Neuron (in vitro differentiated cells): ENCODE data around the gene SPDEF.

ENCODE experiments used
- H2AFZ ChIP-seq: one replicate; pipeline ENCODE4 v1.6.1; 2013; ENCODE audit warnings: low read depth, mild to moderate bottlenecking, inconsistent platforms, low read length, moderate library complexity
- H3K27me3 ChIP-seq: one replicate; pipeline ENCODE4 v1.6.1; 2013; ENCODE audit warnings: low read length; ENCODE audit not compliant: insufficient read depth
- H3K36me3 ChIP-seq: one replicate; pipeline ENCODE4 v1.6.1; 2013; ENCODE audit warnings: low read length; ENCODE audit not compliant: insufficient read depth
- H3K4me1 ChIP-seq: one replicate; pipeline ENCODE4 v1.6.1; 2013; ENCODE audit warnings: low read length; ENCODE audit not compliant: insufficient read depth
- H3K4me3 ChIP-seq: 2 replicates; pipeline ENCODE4 v1.5.1; 2013; ENCODE audit warnings: mild to moderate bottlenecking, low read length, moderate library complexity
- H3K9me3 ChIP-seq: one replicate; pipeline ENCODE4 v1.6.1; 2013; ENCODE audit warnings: low read length

Gene SPDEF

GRCh38 chr6:34566830-34567546 is 10.9 kb upstream of the SPDEF start:
- Histone ChIP-seq H3K27me3 (no peaks in the 10 kb centered on the region), H3K4me3 (no peak overlapping the region), H2AFZ (no peak overlapping the region), H3K4me1 (no peaks in the 10 kb centered on the region), H3K36me3 (no peaks in the 10 kb centered on the region), H3K9me3 (no peaks in the 10 kb centered on the region)

GRCh38 chr6:34565722-34566137 is 9.6 kb upstream of the SPDEF start:
- no peaks in the 10 kb centered on the region for H3K27me3 ChIP-seq
- H3K4me1 ChIP-seq = peaks cover 2% of the 10 kb centered on the region
- no peak overlapping the region for H3K4me3 ChIP-seq
- no peaks in the 10 kb centered on the region for H3K36me3 ChIP-seq
- no peak overlapping the region for H2AFZ ChIP-seq
- no peaks in the 10 kb centered on the region for H3K9me3 ChIP-seq

DNA sequence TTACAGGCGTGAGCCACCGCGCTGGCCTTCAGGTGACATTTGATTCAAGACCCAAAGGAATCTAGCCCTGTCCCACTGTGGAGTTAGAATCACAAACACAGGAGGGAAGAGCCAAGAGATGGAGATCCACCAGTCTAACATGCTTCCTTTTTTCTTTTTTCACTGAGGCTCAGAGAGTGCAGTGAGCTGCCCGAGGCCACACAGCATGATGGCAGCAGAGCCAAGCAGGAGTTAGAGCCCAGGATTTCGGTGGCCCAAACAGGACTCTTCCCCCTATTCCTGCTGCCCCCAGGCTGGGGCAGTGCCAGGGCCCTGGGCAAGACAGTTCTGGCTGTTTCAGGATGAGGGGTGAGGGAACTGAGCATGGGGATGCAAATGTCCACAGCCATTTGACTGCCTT is 8.1 kb upstream of the SPDEF start:
- no peaks in the 10 kb centered on the region for H3K9me3 ChIP-seq
- no peak overlapping the region for H3K4me3 ChIP-seq
- H2AFZ ChIP-seq = no peak overlapping the region
- H3K4me1 ChIP-seq = peaks cover 11% of the 10 kb centered on the region
- no peaks in the 10 kb centered on the region for H3K27me3 ChIP-seq
- no peaks in the 10 kb centered on the region for H3K36me3 ChIP-seq

DNA sequence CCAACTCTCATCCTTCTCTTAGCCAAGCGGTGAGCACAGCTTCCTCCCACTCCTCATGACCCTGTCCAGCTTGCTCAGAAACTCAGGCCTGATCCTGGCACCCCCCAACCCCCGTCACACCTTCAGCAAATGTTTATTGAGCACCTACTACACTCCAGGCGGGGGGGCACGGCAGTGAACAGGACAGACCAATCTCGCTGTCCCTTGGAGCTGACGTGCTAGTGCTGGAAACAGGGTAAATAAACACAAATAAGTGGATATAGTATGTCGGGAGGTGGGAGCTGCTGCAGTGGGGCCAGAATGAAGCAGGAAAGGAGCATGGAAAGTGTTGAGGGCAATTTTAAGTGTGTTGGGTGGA is 7.4 kb upstream of the SPDEF start:
- H3K9me3 ChIP-seq = no peaks in the 10 kb centered on the region
- no peak overlapping the region for H2AFZ ChIP-seq
- peaks cover 11% of the 10 kb centered on the region for H3K4me1 ChIP-seq
- no peaks in the 10 kb centered on the region for H3K27me3 ChIP-seq
- H3K36me3 ChIP-seq = no peaks in the 10 kb centered on the region
- H3K4me3 ChIP-seq = no peak overlapping the region

DNA sequence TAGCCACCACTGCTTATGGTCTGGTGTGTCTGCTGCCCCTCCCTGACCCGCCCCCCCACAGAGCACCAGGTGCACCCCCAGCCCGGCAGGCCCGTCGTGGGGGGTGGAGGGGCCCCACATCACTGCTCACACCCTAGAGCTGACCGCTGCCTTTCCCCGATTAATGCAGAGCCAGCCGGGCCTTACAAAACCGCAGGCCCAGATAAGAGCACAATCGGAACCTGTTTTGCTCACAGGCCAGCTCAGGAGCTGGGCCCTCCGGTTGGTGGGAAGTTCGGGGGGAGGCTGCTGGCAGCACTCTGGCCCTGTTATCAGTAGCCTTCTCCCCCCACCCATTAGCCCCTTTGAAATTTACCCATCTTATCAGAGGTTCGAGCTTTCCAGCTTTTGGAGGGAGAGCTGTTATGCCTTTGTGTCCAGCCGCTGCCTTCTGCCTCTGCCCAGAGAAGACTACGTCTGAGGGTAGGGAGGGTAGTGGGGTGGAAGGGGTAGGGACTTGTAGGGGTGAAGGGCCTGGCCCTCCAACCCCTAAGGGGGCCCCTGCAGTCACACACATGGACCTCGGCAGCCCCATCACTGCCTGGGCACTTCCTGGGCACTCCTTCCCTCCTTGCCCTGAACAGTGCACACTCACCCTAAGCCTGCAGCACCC is 6.9 kb upstream of the SPDEF start:
- no peaks in the 10 kb centered on the region for H3K27me3 ChIP-seq
- no peak overlapping the region for H2AFZ ChIP-seq
- peaks cover 3% of the 10 kb centered on the region for H3K9me3 ChIP-seq
- no peak overlapping the region for H3K4me3 ChIP-seq
- H3K36me3 ChIP-seq = no peaks in the 10 kb centered on the region
- peaks cover 11% of the 10 kb centered on the region for H3K4me1 ChIP-seq

DNA sequence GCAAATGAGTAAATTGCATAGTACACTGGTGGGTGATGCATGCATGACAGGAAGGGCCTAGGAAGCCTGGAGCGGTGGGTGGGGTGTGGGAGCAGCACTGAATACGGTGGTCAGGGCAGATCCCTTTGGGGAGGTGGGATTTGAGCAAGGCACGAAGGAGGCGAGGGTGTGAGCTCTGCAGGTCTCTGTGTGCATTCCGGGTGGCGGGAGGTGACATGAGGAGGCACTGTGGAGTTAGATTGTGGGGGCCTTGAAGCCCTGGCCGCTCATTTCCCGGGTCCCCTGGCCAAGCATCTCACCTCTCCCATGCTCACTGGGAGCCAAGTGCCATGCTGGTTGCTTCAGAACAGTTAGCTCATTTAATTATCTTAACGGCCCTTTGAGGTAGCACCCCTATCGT is 6.2 kb upstream of the SPDEF start:
- Histone ChIP-seq H3K4me3 (no peak overlapping the region), H3K36me3 (no peaks in the 10 kb centered on the region), H3K9me3 (peaks cover 3% of the 10 kb centered on the region), H2AFZ (no peak overlapping the region), H3K4me1 (peaks cover 11% of the 10 kb centered on the region), H3K27me3 (no peaks in the 10 kb centered on the region)

DNA sequence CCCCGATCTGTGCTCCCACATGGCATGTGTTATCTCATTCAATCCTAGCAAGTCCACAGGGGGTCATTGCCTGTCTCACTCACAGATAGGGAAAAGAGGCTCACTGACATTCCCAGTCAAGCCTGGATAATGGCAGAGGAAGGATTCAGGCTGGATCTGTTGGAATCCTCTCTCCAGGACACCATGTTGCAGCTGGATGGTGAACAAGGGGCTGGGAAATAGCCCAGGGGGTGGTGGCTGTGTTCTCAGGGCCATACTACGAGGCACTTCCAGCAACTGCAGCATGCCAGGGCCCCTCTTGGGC is 5.0 kb upstream of the SPDEF start:
- Histone ChIP-seq H3K27me3 (no peaks in the 10 kb centered on the region), H2AFZ (no peak overlapping the region), H3K36me3 (no peaks in the 10 kb centered on the region), H3K4me1 (peaks cover 11% of the 10 kb centered on the region), H3K9me3 (peaks cover 3% of the 10 kb centered on the region), H3K4me3 (no peak overlapping the region)

- H3K4me3 ChIP-seq = peak overlapping the region; percentile 7
- H2AFZ ChIP-seq = peak overlapping the region; percentile 63
- H3K36me3 ChIP-seq = no peaks in the 10 kb centered on the region
- no peaks in the 10 kb centered on the region for H3K27me3 ChIP-seq
- H3K4me1 ChIP-seq = peaks cover 11% of the 10 kb centered on the region
- peaks cover 3% of the 10 kb centered on the region for H3K9me3 ChIP-seq
Observed at GRCh38 chr6:34560366-34561226, 4.5 kb upstream of the SPDEF start.

DNA sequence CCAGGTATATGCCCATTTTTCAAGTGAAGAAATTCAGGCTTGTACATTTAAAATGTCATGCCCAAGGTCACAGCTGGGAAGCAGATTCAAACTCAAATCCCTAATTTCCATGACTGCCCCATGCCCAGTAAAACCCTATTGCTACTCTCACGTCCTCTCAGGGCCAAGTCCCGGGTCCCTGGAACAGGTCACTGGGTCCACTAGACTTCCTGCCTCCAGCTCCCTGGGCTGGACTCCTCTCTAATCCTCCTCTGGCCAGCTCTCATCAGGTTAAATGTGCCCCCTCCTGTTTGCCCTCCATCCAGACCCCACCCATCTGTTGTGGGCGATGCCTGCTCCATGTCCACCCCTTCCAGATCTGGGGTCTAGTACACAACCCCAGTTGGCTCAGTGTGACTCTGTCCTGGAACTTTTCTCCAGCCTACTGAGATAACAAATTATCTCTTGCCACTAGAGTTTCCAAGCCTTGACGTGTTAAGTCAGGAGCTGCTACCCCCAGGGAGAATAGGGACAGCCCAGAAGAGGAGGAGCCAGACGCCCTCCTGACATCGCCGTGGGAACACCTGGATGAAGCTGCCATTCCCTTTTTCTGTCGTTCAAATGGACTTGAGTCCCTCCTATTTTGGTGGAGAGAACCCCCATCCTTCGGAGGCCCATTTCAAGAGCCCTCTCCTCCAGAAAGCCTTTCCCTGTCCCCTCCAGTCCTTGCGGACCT is 3.7 kb upstream of the SPDEF start:
- peaks cover 3% of the 10 kb centered on the region for H3K9me3 ChIP-seq
- peak overlapping the region; percentile 63 for H2AFZ ChIP-seq
- no peaks in the 10 kb centered on the region for H3K36me3 ChIP-seq
- H3K4me1 ChIP-seq = peaks cover 11% of the 10 kb centered on the region
- peak overlapping the region; percentile 7 for H3K4me3 ChIP-seq
- peaks cover 3% of the 10 kb centered on the region for H3K27me3 ChIP-seq

DNA sequence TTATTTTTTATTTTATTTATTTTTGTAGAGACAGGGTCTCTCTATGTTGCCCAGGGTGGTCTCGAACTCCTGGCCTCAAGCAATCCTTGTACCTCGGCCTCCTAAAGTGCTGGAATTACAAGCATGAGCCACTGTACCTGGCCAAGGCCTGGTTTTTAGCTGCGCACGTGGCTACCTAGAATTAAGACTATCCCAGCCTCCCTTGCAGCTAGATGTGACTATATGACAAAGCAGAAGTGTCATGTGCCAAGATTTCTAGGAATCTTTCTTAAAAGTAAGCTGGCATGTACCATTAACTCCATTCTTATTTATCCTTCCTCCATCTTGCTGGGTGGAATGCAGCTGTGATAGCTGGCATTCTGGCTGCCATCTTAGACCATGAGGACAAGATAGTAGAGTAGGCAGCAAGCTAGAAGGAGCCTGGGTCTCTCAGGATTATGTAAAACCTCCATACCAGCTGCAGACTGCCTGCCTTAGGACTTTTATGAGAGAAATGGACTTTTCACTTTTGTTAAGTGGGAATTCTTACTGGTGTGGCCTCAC is 2.1 kb upstream of the SPDEF start:
- no peaks in the 10 kb centered on the region for H3K36me3 ChIP-seq
- H3K9me3 ChIP-seq = peaks cover 3% of the 10 kb centered on the region
- peaks cover 3% of the 10 kb centered on the region for H3K27me3 ChIP-seq
- no peak overlapping the region for H3K4me3 ChIP-seq
- no peak overlapping the region for H2AFZ ChIP-seq
- H3K4me1 ChIP-seq = peaks cover 11% of the 10 kb centered on the region

DNA sequence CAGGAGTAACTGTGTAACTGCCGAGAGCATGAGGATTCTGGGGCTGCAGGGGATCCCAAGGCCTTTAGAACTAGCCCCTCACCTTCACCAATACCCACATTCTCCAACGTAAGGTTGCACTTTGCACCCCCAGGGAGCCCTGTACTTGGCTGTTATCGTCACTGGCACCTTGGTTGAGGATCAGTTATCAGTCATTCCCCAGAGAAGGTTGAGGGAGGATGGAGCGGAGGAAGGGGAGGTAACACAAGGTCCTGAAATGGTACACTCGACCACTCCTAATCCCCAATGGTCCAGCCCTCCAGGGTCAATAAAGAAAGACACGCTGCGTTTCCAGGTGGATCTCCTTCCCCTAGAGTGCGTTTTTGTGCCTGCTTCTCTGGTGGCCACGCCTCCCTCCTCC is 1.1 kb upstream of the SPDEF start:
- Histone ChIP-seq H3K27me3 (peaks cover 3% of the 10 kb centered on the region), H3K4me1 (peaks cover 11% of the 10 kb centered on the region), H3K9me3 (peaks cover 3% of the 10 kb centered on the region), H2AFZ (no peak overlapping the region), H3K4me3 (no peak overlapping the region), H3K36me3 (no peaks in the 10 kb centered on the region)

DNA sequence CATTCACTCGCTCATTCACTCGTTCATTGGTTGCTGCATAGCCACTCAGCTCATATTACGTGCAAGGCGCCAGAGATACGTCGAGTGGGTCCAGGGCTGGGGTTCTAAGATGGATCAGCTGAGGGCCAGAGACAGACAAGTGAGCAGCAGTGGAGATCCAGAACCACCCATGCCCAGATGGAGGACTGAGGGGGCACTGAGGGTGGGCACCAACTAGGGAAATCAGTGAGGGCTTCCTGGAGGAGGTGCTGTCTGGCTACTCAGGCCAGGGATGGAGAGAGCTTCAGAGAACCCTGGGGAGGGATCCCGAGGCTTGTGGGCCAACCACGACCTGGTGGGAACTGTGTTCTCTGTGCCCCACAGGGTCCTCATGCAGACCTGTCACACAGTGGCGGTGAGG is 364 bp upstream of the SPDEF start:
- Histone ChIP-seq H3K36me3 (no peaks in the 10 kb centered on the region), H3K4me1 (peaks cover 11% of the 10 kb centered on the region), H3K4me3 (no peak overlapping the region), H3K9me3 (peaks cover 3% of the 10 kb centered on the region), H3K27me3 (peaks cover 3% of the 10 kb centered on the region), H2AFZ (no peak overlapping the region)

DNA sequence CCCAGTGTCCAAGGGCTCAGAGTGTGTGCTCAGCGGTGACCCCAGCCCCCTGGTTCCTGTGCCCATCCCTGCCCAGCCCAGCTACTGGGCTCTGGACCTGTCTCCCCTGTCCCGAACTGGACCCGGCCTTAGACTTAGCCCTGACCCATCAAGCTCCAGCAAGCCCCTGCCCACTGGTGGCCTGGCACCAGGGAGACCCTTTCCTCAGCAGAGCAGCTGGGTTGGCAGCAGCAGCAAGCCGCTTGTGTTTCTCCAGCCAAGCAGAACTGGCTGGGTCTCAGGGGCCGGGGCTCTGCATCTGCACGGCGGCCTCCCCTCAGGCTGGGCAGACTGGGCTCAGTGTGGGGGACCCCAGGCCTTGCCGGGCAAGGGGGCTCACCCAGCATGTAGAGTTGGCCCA is 801 bp downstream of the SPDEF start:
- Histone ChIP-seq H3K4me1 (peaks cover 5% of the 10 kb centered on the region), H3K4me3 (no peak overlapping the region), H2AFZ (no peak overlapping the region), H3K27me3 (peaks cover 3% of the 10 kb centered on the region), H3K36me3 (no peaks in the 10 kb centered on the region), H3K9me3 (peaks cover 3% of the 10 kb centered on the region)
